Heart left ventricle (tissue), 13 donors: ENCODE data around the gene FOXJ2.

Source experiments
- CTCF ChIP-seq, 12 donors: fragments of 200-600 bp; sonication (generic) in 4 of 12; IDR thresholded peaks; one replicate each; pipeline versions ENCODE4 v1.5.0 to v1.8.0; 2018 to 2022; ENCODE audit warnings: antibody characterized with exemption in 12 of 12, mild to moderate bottlenecking in 5 of 12
- POLR2A ChIP-seq, 2 donors: fragments of 450-650 bp; IDR thresholded peaks; one replicate each; pipeline ENCODE4 v1.6.1; 2017; ENCODE audit warnings: antibody characterized with exemption in 2 of 2, mild to moderate bottlenecking in 2 of 2, moderate library complexity in 2 of 2
- donor health status: ischemic (EF 13 %, LVEDD 7.1; RV severe dilation, severe dysfunction).
- donor health status: DM: no; HTN: yes; CAD: no.
- donor health status: DM: no; HTN: no; CAD: no.
- donor health status: ischemic (EF 25% LVEDD 6.9; RV normal size, moderate dysfunction).
- donor health status: ischemic (EF 25% LVEDD 5.7; RV mildly dilated, moderate dysfunction).
- donor health status: ischemic (EF 35%, LVEDD 5.7; RV mildly dilated, moderate dysfunction).
- donor health status: nonischemic (EF 11% LVEDD 7.7; RV severe dilation, severe dysfunction).
- donor health status: DM: yes; HTN: yes; CAD: no.
- donor health status: PGD.
- donor health status: ischemic (EF 29% LVEDD 5.4; RV normal size, mild dysfunction).
- donor health status: nonischemic (EF 23%, LVEDD 6.1; RV moderate dilation, normal function).

- no peak for TF ChIP-seq POLR2A (IDR thresholded peaks at IDR 0.05)
- no peak for TF ChIP-seq CTCF (IDR thresholded peaks at IDR 0.05)
Measured at GRCh38 chr12:8077207-8077606, 44.7 kb downstream of the FOXJ2 start.
